Activated CD4-positive, alpha-beta T cell treated with anti-CD3 and anti-CD28 coated beads for 4 hours (primary cell): Measurements from ENCODE around the gene RGS12.

Experiments
- DNase-seq, 2 donors: peaks; one replicate each; pipeline ENCODE4 v3.0.0-alpha.2; 2020

The RGS12 gene

DNA sequence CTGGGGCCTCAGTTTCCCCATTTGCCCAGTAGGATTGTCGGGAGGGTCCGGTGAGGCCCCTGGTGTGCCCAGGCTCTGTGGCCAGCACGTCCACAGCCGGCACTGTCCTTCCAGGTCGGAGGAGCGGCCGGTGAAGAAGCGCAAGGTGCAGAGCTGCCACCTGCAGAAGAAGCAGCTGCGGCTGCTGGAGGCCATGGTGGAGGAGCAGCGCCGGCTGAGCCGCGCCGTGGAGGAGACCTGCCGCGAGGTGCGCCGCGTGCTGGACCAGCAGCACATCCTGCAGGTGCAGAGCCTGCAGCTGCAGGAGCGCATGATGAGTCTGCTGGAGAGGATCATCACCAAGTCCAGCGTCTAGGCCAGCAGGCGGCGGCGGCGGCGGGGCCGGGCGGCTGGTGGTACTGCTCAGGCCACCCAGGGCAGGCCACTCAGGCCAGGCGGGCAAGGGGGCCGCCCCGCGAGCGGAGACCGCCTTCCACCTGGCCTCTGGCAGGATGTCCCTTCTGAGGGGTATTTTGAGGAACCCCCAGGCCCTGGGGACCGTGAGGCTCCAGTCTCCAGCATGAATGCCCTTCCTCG, 37.1 kb upstream of the RGS12 start:
- DNase-seq = no peak

DNA sequence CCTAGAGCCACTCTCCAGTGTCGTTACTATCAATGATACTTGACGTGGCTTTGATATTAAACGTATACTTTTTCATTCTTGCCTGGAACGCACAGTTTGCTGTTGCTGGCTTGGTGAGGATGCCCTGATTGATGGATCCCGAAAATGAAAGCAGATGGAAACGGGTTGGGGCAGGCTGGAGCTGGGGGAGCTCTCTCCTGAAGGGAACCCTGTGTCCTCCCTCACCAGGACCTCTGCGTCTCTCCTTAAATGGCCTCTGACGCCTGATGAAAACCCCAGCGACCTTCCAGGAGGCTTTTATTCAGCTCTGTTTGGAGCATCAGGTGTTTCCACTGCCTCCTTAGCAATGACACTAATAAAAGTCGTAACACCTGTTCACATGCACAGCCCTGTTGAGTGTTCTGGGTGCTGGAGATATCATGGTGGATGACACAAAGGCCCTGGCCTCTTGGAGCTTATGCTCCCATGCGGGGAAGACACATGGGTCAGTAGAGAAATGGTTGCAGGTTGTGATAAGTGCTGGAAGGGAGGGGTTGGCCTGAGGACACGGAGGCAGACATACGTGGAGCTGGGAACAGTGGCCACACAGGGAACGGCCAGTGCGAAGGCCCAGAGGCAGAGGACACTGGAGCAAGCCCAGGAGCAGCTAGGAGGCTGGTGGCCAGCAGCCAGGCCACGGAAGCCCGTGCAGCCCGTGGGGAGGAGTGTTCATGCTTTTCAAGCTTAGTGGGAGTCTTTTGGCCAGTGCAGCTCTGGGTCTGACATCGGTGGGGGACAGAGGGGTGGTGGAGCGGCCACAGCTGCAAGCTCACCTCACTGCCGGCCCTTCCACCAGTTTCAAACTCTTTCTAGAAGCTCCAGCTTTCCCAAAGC, 36.4 kb upstream of the RGS12 start:
- no peak for DNase-seq

DNA sequence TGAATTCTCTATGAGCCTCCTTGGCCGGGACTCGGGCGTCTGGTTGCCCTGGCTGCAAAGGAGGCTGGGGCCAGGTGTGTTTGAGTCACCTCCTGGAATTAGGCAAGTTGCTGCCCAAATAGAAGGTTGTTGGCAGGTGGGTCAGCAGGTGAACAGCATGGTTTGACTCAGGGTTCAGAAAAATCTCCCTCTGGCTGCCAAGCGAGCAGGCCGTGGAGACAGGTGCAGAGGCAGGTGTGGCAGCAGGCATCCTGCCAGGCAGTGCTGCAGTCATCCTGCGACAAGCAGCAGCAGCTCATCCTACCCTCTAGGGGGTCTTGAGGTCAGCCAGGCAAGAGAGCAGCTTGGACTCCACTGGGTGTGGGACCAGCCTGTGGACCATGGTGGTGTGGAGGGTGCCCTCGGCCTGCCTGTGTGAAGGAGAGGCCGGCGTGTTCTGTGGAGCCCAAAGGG, 35.7 kb upstream of the RGS12 start:
- no peak for DNase-seq

DNA sequence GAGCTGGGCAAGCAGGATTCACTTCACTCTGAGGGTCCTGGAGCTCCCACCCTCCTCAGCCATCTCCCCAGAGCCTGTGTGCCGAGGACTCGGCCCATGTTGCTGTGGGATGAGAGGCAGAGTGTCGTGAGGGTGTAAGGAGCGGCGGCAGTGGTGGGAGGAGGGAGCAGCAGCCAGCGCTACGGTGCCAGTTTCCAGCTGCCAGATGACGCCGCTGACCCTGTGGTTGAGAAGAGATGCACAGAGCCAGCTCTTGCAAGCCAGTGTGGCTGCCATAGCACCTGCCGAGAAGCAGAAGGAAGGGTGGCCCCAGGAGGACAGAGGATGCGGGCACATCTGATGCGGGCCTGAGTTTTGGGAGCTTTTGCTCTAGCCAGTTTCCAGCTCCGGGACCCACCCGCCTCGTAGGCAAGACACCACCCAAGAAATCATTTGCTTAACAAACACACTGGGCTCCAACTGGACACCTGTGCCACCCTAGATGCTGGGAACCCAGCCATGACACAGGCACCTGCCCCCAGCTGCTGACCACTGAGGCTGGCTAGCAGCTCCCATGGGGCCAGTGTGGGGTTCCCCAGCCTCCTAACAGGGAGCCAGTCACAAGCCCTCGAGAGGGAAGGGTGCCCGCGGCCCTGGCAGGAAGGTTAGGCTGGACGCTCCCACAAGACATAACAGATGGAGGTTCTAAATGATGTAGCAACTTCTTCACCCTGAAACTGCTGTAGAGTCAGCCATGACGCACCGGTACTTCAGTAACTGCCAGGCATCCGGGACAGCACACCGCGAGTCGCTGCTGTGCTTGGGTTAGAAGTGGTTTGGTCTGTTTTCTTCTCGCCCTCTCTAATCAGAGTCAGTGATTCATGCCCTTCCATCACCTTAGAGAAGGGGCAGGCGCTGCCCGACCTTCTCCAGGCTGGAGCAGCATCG, 35.0 kb upstream of the RGS12 start:
- no peak for DNase-seq

DNA sequence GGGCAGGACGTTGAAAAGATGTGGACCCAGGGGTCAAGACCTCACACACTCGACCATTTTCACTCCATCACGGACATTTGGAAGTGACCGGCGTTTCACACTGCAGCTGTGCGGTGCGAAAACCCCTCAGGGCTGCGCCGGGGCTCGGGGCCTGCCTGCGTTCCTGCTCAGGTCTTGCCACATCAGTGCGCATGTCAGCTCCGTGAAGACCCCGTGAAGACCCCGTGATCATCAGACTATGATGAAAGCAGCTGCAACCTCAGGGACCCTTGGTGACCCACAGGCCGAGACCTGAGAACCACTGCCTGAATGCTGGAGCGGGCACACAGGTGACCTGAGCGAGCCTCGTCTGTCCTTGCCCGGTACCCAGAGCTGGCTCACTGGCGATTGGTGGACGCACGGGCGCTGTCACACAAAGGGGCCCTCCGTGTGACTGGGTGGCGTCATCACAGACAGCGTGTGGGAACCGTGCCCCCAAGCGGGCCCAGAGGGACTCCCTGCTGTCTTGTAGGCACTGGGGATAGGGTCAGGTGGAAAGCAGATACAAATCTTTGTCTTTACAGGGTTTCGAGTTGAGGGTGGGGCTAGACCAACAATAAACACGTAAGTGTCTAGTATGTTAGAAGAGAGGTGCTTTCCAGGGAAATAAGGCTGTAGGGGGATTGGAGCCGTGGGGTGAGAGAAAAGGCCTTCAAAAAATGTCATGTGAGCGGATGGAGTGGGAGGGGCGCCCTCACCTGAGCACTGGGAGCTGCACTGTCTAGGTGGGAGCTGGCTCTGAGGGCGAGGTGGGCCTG, 31.2 kb upstream of the RGS12 start:
- no peak for DNase-seq

DNA sequence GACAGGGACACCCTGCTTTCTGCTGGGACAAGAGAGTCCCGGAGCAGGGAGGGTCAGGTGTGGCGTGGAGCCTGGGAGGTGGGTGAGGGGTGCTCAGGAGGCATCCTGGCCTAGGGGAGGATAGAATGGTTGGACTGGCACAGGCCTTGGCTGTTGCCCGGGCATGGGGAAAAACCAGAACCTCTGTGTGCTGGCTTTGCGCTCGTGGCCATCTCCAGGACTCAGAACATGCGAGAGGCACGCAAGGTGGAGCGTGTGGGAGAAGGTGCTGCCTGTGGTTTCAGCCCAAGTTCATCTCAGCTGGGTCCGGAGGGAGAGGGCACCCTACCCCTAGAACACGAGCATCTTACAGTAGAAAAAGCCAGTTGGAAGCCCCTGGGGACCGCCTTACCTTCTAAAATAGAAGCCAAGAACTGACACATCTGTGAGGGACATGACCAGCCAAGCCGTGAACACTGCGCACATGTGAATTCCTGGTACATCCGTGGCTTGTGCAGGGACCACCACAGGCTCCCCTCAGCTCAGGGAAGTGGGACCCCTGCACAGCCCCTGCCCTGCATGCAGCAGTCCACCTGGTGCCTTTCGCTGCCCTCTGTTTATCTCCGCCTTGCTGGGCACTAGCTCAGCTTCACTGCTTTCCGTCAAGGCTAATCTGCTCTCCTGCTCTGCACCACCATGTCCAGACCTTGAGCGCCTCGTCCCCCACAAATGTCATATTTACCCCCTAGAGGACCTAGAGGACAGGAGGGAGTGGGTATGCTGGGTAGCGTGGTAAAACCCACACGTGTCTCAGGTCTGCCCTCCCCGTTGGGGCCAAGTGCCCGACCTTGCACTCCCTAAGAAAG, 30.4 kb upstream of the RGS12 start:
- no peak for DNase-seq

DNA sequence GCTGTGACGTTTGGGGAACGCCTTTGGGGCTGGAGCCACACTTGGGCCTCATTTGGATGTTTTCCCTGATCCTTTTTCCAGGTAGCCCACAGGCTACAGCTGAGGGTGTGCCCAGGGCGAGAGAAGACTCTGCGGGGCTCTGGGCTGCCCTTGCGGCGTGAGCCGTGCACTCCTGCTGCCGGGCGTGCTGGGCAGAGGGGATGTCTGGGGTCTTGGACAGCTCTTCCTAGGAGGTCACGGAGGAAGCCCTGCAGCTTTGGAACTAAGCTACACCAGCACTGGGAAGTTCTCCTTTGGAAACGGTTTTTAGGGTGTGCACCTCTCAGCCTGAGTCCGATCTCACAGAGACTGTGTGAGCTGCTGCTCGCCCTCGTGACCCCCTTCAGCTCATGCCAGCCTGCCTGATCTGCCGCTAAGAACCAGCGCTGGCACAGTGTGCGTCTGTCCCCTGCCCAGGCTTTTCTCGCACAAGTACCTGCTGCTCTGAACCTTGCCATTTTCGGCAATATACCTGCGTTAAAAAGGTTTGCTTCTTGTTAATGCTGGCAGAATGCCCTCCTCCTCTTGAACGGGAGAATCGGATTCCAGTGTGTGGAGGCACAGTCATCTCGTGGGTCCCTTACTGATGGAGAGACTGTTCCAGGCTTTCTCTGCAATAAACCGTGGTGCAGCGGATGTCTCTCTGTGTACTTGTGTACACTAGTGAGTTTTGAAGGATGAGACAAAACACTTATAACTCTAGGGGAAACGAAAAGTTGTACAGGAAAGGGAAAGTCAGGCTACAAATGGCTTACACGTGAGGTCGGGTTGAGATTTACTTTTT, 29.6 kb upstream of the RGS12 start:
- DNase-seq = no peak

DNA sequence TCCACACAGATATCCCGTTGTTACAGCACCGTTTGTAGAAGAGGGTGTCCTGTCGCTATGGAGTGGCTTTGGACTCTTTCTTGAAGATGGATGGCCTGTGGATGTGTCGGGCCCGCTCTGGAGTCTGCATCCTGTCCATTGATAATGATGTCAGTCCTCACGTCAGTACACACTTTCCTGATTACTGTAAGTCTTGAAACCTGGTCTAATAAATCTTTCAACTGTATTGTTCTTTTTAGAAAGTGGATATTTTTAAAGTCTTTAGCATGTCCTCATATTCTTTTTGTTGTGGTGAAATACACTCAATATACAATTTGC, 29.0 kb upstream of the RGS12 start:
- DNase-seq = no peak

DNA sequence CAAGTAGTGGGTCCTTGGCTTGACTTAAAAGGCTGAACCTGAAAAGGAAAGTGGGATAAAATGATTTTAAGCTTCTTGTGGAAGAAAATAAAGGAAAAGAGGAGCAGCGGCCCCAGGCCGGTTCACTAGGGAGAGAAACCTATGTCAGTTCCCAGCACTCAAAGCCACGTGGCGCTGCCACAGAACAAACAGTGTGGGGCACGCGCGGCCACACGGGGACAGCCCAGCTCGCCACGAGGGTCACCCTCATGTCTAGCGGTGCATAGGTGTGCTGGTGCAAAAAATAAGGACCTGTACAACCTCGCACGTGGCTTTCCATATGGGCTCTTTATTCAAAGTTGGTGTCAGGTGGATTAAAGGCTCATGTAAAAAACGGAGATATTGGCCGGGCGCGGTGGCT, 26.7 kb upstream of the RGS12 start:
- DNase-seq = no peak

DNA sequence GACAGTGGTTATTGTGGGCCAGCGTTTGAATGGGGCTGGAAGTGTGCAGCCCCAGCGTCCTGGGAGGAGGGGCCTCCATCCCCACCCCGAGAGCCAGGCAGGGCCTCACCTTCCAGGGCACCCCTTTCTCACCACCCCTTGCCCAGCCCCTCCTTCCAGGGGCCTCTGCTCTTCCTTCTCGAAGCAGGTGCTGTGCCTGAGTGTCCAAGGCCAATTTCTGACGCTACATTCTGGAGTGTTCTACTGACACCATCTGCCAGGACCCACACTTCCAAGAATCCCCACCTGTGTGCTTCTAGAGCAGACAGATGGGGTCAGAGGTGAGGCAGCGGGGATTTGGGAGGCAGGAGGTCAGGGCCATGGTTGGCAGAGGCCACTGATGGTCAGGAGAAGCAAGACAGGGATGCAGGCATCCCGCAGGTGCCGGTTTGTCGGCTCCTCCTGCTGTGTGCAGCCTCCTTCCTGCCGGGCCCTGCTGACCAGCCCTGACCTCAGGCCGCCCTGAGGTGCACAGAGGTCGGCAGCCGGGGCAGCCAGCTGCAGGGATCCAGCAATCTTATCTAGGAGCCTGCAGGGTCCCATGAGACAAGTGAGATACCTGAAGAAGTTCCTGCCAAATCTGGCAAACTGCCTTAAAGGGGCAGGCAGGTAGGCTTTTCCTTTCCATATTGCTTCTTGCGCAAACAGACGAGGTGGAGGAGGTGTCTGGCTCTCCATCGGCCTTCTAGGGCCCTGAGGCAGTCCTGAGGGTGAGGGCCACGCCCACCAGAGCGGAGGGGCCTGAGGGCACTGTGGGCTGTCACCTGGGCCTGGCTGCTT, 25.0 kb upstream of the RGS12 start:
- DNase-seq = no peak

DNA sequence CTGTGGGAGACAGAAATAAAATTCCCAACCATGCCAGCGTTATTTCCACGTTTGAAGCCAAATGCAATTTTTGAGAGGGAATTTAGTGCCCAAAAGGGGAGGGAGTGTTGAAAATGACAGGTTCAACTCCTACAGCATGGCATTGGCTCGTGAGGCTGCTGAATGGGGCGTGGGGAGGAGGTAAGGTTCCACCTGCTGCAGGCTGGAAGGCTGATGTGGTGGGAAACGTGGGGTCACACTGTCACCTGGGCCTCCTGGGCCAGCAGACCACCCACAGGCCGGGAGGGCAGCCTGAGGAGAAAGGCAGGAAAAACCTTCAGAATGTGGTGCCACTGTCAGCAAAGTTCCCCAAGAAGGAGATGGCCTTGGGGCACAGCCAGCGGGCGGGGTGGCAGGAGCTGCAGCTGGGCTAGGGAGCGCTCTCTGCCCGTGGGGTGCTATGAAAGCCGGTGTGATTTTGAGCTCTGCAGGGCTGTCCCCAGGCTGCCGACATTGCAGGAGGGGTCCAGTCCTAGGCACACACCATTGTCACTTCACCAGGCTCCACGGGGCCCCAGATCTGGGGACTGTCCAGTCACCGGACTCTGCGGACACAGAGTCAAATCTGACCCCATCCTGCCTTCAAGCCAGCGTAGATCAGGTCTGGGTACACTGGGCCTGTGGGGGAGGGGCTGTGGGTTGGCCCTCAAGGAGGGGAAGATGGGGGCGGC, 24.3 kb upstream of the RGS12 start:
- DNase-seq = no peak

DNA sequence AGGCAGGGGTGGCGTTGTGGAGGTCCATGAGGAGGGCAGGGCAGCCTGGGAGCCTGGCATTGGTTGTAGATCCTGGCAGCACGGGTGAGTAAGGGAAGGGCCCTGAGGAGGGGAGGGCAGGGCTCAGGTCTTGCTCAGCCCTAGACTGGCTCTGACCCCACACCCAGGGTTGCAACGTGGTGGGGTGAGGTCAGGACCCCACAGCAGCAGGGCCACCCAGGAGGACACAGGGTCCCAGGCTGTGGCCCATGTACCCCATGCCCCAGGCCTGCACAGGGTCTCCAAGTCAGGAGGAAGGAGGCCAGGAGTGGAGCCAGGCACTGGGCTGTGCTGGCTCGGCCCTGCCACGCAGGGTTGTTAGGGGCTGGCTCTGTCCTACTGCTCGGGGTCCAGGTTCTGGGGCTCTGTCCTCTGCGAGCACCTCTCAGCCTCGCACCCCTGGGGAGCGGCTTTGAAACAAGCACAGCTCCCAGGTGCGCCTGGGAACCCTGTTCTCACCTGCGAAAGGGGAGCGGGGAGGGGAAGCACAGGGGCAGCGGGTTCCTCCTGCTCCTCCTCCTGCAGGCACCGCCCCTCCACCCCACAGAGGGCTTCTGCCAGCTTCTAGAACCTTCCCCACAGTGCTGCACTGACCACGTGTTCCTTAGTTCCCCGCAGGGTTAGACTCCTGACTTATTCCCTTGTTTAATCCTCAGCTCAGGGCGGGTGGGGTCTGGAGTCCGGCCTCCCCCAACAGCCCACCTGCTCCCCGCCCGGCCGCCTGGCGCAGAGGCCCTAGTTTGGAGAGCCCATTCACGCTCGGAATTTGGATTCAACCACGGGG, 23.5 kb upstream of the RGS12 start:
- no peak for DNase-seq

DNA sequence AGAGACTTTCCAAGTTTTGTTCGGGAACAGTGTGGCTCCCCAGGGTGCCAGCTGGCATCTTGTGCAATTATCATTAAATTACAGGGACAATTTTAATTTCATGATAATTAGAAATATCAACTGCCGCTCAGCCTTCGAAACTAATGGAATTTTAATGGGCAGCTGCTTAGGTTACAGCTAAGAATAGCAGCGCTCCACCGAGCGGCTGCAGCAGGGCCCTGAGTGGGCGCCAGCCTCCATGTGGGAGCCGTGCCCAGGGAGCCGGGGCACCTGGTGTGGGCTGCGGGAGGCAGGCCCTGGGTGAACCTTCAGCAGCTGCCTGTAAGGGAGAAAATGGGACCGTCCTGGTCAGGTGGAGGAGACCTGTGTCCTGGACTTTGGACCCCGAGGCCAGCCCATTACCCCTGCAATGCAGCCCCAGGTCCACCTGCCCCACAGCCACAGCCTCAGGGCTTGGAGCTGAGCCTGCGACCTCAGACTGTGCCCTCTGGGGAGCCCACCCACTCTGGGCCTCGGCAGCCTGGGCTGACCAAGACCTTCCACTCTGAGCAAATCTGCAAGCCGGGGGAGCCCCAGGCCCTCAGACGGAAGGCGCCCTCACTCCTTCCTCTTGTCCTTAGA, 22.7 kb upstream of the RGS12 start:
- DNase-seq = no peak

DNA sequence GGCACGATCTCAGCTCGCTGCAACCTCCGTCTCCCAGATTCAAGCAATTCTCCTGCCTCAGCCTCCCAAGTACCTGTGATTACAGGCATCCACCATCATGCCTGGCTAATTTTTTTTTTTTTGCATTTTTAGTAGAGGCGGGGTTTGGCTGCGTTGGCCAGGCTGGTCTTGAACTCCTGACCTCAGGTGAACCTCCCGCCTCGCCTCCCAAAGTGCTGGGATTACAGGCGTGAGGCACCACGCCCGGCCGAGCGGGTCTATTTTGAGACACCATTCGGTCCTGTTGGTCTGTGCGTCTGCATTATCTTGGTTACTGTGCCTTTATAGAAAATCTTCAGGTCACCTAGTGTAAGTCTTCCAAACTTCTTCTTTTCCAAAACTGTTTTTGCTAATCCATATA, 21.7 kb upstream of the RGS12 start:
- DNase-seq = no peak

DNA sequence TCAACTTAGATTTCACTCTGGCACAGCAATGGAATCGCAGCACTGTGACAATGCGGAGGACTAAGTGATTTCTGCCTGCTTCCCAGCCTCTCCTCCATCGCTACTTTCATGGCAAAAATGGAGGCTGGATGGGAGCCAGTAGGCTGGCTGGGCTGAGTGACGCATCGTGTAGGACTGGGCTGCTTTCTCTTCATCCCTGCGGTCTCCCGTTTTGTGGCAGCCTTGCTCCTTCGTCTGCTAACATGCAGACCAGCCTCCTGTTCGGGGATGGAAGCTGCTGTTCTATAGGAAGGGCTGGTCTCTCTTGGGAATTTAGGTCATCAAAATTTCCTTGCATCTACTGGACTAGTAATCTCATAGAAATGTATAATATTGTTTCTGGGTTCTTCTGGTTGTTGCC, 15.8 kb upstream of the RGS12 start:
- DNase-seq = no peak

DNA sequence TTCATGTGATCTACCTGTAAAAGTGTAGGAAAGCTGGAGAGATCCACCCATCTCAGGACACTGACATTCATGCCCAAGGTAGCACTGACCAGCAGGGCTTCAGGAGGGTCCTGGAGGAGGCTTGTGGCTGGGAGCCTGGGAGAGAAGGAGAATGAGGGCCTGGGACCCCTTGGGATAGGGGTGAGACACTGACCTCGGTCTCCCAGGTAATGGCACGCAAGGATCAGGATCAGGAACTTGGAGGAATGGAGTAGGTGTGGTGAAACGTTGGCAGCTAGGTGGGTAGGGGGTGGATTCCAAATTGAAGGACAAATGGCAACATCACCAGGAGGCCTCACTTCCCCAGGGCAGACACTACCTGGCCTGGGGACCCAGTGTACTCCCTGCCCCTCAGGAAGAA, 12.4 kb upstream of the RGS12 start:
- DNase-seq = no peak

DNA sequence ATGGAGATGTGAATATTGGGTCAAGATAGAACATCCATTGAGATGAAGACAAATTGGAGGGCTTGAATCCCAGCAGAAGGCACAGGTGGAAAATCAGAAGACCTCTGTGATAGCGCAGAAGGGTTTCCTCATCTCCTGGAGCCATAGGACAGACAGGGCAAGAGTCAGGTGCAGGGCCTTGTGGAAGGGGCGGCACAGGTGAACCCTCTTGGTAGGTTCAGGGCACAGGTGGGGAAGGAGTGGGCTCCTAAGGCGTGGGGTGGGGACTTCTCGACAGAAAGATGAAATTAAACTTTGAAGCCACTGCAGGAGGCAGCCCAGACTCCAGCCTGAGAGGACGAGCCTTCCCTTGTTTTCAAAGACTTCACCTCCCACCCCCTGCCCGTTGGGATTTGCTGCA, 9.3 kb upstream of the RGS12 start:
- no peak for DNase-seq

DNA sequence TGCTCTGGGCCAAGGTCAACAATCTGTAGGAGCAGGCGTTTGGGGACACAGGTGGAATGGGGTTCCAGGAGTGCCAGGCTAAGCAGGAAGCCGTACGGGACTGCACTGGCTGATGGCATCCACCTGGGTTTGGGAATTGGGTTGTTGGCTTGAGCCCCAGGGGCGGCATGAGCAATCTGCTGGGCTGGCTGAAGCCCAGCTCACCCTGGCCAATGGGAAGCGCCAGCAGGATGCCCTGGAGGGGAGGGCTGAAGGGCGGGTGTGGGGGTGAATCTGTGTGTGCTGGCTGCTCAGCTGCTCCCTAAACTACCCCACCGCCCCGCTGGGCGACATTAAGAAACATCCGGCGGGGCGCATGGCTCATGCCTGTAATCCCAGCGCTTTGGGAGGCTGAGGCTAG, 8.9 kb upstream of the RGS12 start:
- no peak for DNase-seq
